Keratinocyte (primary cell): Measurements from ENCODE around the gene ORM2.

Experiments
- CTCF ChIP-seq, 3 experiments: IDR thresholded peaks in 1 of 3; conservative IDR thresholded peaks in 1 of 3; optimal IDR thresholded peaks in 1 of 3; 2 replicates in 2 of 3; 3 replicates in 1 of 3; pipeline versions ENCODE3 to v1.5.1; 2011; ENCODE audit warnings: low read length in 3 of 3, mild to moderate bottlenecking in 3 of 3, moderate library complexity in 2 of 3, control low read depth in 1 of 3, inconsistent platforms in 1 of 3; ENCODE audit not compliant: insufficient read depth in 2 of 3; ENCODE audit errors: extremely low read depth in 1 of 3
- EZH2 ChIP-seq: IDR thresholded peaks from one replicate; pipeline ENCODE4 v1.6.1; 2012; ENCODE audit warnings: inconsistent platforms, mild to moderate bottlenecking, low read length, moderate library complexity

GRCh38 chr9:114351932-114352331 lies 22.3 kb downstream of the ORM2 start:
- TF ChIP-seq CTCF (optimal IDR thresholded peaks at IDR 0.05 in 1 of 3, IDR thresholded peaks at IDR 0.05 in 1 of 3, conservative IDR thresholded peaks at IDR 0.05 in 1 of 3; ENCODE audit: extremely low read depth in 1 of 3, insufficient read depth in 2 of 3, low read length in 3 of 3) (no peak), EZH2 (no peak)
